CD4-positive, alpha-beta T cell treated with Interferon gamma for 1 hour (primary cell): ENCODE measurements around the gene HEPN1.

ENCODE experiments used
- DNase-seq: peaks from one replicate; pipeline ENCODE4 v3.0.0-alpha.2; 2020

HEPN1 gene

GRCh38 chr11:124918950-124919349, at the start of gene HEPN1:
Gene HEPN1, plus strand, starts transcription at chr11:124919250.
- DNase-seq: no peak

- DNase-seq: no peak
Measured at GRCh38 chr11:124869331-124869730, 49.7 kb upstream of the HEPN1 start.

GRCh38 chr11:124869856-124870387, 49.1 kb upstream of the HEPN1 start:
- no peak for DNase-seq

- DNase-seq: no peak
Measured at GRCh38 chr11:124870430-124870829, 48.6 kb upstream of the HEPN1 start.

GRCh38 chr11:124872280-124872679, 46.8 kb upstream of the HEPN1 start:
- DNase-seq: no peak

GRCh38 chr11:124872741-124873140, 46.3 kb upstream of the HEPN1 start:
- no peak for DNase-seq

GRCh38 chr11:124873951-124874350, 45.1 kb upstream of the HEPN1 start:
- DNase-seq: no peak

GRCh38 chr11:124874571-124875255, 44.3 kb upstream of the HEPN1 start:
- DNase-seq: no peak

GRCh38 chr11:124875401-124875800, 43.6 kb upstream of the HEPN1 start:
- DNase-seq: no peak

- peak; percentile 81 for DNase-seq
Measured at GRCh38 chr11:124875943-124876817, 42.9 kb upstream of the HEPN1 start.

- DNase-seq: no peak
Measured at GRCh38 chr11:124876818-124877630, 42.0 kb upstream of the HEPN1 start.

GRCh38 chr11:124877631-124877909, 41.5 kb upstream of the HEPN1 start:
- no peak for DNase-seq

GRCh38 chr11:124877910-124878758, 40.9 kb upstream of the HEPN1 start:
- no peak for DNase-seq

- DNase-seq: no peak
Measured at GRCh38 chr11:124878759-124879492, 40.1 kb upstream of the HEPN1 start.

- DNase-seq: no peak
Measured at GRCh38 chr11:124879493-124880289, 39.4 kb upstream of the HEPN1 start.

GRCh38 chr11:124880290-124880611, 38.8 kb upstream of the HEPN1 start:
- no peak for DNase-seq

- no peak for DNase-seq
Measured at GRCh38 chr11:124880958-124881357, 38.1 kb upstream of the HEPN1 start.

GRCh38 chr11:124882339-124883071, 36.5 kb upstream of the HEPN1 start:
- no peak for DNase-seq

- DNase-seq: no peak
Measured at GRCh38 chr11:124884340-124884739, 34.7 kb upstream of the HEPN1 start.

- DNase-seq: no peak
Measured at GRCh38 chr11:124884869-124885479, 34.1 kb upstream of the HEPN1 start.
